ENCODE results near the gene CCDC70. TPM values are rescaled to one million over a fixed set of nuclear protein-coding genes. Genes with fewer than 3 reads are reported as not detected.

The CCDC70 gene
- total RNA-seq, 3 donors from 2014 or later (not counting 1 experiment from before 2014, with no cell fraction given): not detected

- WGBS (ENCODE audit: insufficient coverage): 73% methylated on average over 8 of the region's 9 CpGs
- Histone ChIP-seq H3K27ac (ENCODE audit: low read length) (no peak overlapping the region), H3K4me1 (ENCODE audit: control insufficient read depth, insufficient read depth, low read length) (peaks cover 38% of the 10 kb centered on the region), H3K36me3 (ENCODE audit: control insufficient read depth, insufficient read depth, low read length) (no peaks in the 10 kb centered on the region), H3K9me3 (ENCODE audit: control insufficient read depth, insufficient read depth, low read length) (no peaks in the 10 kb centered on the region), H3K27me3 (ENCODE audit: control insufficient read depth, insufficient read depth, low read length) (no peaks in the 10 kb centered on the region), H3K4me3 (ENCODE audit: low read length) (no peak overlapping the region)
- intact Hi-C loops (cut with micrococcal nuclease): no loop called here
- peak in 1 of 2 donors; percentile 76 for DNase-seq
- H3K36me3 Mint-ChIP-seq: no peaks in the 10 kb centered on the region
- TF ChIP-seq CTCF (IDR thresholded peaks at IDR 0.05): no peak
- peaks cover 7 to 9% of the 10 kb centered on the region in 2 donors for H3K27me3 Mint-ChIP-seq (ENCODE audit: low read depth in 2 of 2)
- peaks cover 35 to 42% of the 10 kb centered on the region in 2 donors for H3K4me1 Mint-ChIP-seq
- H3K27ac Mint-ChIP-seq: peak overlapping the region in 1 of 2 donors; percentile 8
- H3K9me3 Mint-ChIP-seq: no peaks in the 10 kb centered on the region
- no peak overlapping the region for H3K4me3 Mint-ChIP-seq
- ATAC-seq: no peak
Measured at GRCh38 chr13:51818781-51819511, 42.8 kb upstream of the CCDC70 start.

- Mint-ChIP-seq H3K27me3 (ENCODE audit: low read depth in 2 of 2) (peaks cover 7 to 9% of the 10 kb centered on the region in 2 donors), H3K27ac (no peak overlapping the region), H3K36me3 (no peaks in the 10 kb centered on the region), H3K4me3 (no peak overlapping the region), H3K4me1 (peaks cover 35 to 46% of the 10 kb centered on the region in 2 donors), H3K9me3 (no peaks in the 10 kb centered on the region)
- DNase-seq (no peak), ATAC-seq (no peak)
- H3K9me3 ChIP-seq (ENCODE audit: control insufficient read depth, insufficient read depth, low read length): no peaks in the 10 kb centered on the region
- TF ChIP-seq CTCF (IDR thresholded peaks at IDR 0.05): no peak
- peaks cover 40% of the 10 kb centered on the region for H3K4me1 ChIP-seq (ENCODE audit: control insufficient read depth, insufficient read depth, low read length)
- H3K36me3 ChIP-seq (ENCODE audit: control insufficient read depth, insufficient read depth, low read length): no peaks in the 10 kb centered on the region
- no peak overlapping the region for H3K4me3 ChIP-seq (ENCODE audit: low read length)
- no peak overlapping the region for H3K27ac ChIP-seq (ENCODE audit: low read length)
- intact Hi-C loops (cut with micrococcal nuclease): no loop called here
- H3K27me3 ChIP-seq (ENCODE audit: control insufficient read depth, insufficient read depth, low read length): no peaks in the 10 kb centered on the region
- WGBS (ENCODE audit: insufficient coverage): 97% methylated on average over 3 of the region's 3 CpGs
Measured at GRCh38 chr13:51819544-51819943, 42.2 kb upstream of the CCDC70 start.

- Histone ChIP-seq H3K9me3 (ENCODE audit: control insufficient read depth, insufficient read depth, low read length) (no peaks in the 10 kb centered on the region), H3K4me1 (ENCODE audit: control insufficient read depth, insufficient read depth, low read length) (peaks cover 40% of the 10 kb centered on the region), H3K36me3 (ENCODE audit: control insufficient read depth, insufficient read depth, low read length) (no peaks in the 10 kb centered on the region), H3K4me3 (ENCODE audit: low read length) (no peak overlapping the region), H3K27ac (ENCODE audit: low read length) (no peak overlapping the region), H3K27me3 (ENCODE audit: control insufficient read depth, insufficient read depth, low read length) (no peaks in the 10 kb centered on the region)
- 94% methylated on average over 4 of the region's 4 CpGs for WGBS (ENCODE audit: insufficient coverage)
- no peak for TF ChIP-seq CTCF (IDR thresholded peaks at IDR 0.05)
- H3K36me3 Mint-ChIP-seq: no peaks in the 10 kb centered on the region
- peaks cover 36 to 46% of the 10 kb centered on the region in 2 donors for H3K4me1 Mint-ChIP-seq
- DNase-seq: no peak
- no peaks in the 10 kb centered on the region for H3K9me3 Mint-ChIP-seq
- intact Hi-C loops (cut with micrococcal nuclease): no loop called here
- H3K27me3 Mint-ChIP-seq (ENCODE audit: low read depth in 2 of 2): peaks cover 7 to 9% of the 10 kb centered on the region in 2 donors
- no peak for ATAC-seq
- peak overlapping the region in 1 of 2 donors; percentile 41 for H3K27ac Mint-ChIP-seq
- H3K4me3 Mint-ChIP-seq: peak overlapping the region; percentile 50
Measured at GRCh38 chr13:51820016-51820597, 41.7 kb upstream of the CCDC70 start.

Measured in natural killer cell (primary cell).